ENCODE data around the gene SCNN1A. TPM values are rescaled to one million over a fixed set of nuclear protein-coding genes. Genes with fewer than 3 reads are reported as not detected.

The SCNN1A gene
- total RNA-seq, 1 experiment from 2014 or later = 17.1 TPM

DNA sequence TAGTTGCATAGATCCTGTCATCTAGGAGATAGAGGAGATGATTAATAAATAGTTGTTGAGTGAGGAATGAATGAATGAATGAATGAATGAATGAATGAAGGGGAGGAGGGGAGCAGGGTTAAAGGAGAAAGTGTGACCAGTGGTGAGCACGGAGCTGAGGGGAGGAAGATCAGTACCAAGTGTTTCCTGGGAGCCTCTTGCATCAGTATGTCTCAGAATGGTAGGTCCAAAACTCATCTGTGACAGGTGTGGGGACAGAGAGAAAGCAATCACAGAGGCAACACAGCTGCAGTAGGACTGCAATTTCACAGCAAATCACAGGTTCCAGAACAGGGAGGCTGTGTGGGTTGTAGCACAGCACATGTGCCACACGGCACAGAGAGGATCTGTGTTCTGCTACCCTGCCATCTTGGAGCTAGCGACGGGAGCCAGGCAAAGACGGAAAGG lies 19.0 kb downstream of the SCNN1A start:
- Histone ChIP-seq H3K9me3 (ENCODE audit: control insufficient read depth, insufficient read depth, low read depth, low read length) (no peaks in the 10 kb centered on the region), H3K27me3 (ENCODE audit: control insufficient read depth, insufficient read depth, low read length) (no peaks in the 10 kb centered on the region), H3K4me3 (ENCODE audit: low read depth in 2 of 2, low read length in 2 of 2) (no peak overlapping the region), H3K4me1 (ENCODE audit: control insufficient read depth, insufficient read depth, low read length) (no peaks in the 10 kb centered on the region), H3K36me3 (ENCODE audit: control insufficient read depth, insufficient read depth, low read length) (no peaks in the 10 kb centered on the region), H3K27ac (ENCODE audit: low read length) (no peak overlapping the region)
- ChIA-PET CTCF (interaction anchor here (0.7 kb wide), 1 partner anchor 13 kb away, joined by 3 read pairs; no protein-coding TSS in a partner anchor), POLR2A (no interaction called here)
- intact Hi-C loops (cut with micrococcal nuclease; ENCODE audit: unreplicated experiment) = no loop called here
- in situ Hi-C loops (cut with HindIII; ENCODE audit: low pct_unique_long_range_greater_than_20kb, low sequenced_read_pairs) = no loop called here
- DNase-seq (ENCODE audit: low read depth, low spot score) = no peak
- TF ChIP-seq POLR2AphosphoS5 (IDR thresholded peaks at IDR 0.05; ENCODE audit: low read depth, low read length) (no peak), SIN3A (IDR thresholded peaks at IDR 0.05; ENCODE audit: borderline replicate concordance, insufficient read depth, low read depth, low read length) (no peak), TCF7L2 (IDR thresholded peaks at IDR 0.05; ENCODE audit: low read depth, low read length) (no peak)
- TF ChIP-seq, protein P1, sequence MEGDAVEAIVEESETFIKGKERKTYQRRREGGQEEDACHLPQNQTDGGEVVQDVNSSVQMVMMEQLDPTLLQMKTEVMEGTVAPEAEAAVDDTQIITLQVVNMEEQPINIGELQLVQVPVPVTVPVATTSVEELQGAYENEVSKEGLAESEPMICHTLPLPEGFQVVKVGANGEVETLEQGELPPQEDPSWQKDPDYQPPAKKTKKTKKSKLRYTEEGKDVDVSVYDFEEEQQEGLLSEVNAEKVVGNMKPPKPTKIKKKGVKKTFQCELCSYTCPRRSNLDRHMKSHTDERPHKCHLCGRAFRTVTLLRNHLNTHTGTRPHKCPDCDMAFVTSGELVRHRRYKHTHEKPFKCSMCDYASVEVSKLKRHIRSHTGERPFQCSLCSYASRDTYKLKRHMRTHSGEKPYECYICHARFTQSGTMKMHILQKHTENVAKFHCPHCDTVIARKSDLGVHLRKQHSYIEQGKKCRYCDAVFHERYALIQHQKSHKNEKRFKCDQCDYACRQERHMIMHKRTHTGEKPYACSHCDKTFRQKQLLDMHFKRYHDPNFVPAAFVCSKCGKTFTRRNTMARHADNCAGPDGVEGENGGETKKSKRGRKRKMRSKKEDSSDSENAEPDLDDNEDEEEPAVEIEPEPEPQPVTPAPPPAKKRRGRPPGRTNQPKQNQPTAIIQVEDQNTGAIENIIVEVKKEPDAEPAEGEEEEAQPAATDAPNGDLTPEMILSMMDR (IDR thresholded peaks at IDR 0.05) = no peak
- TF ChIP-seq, protein P2, sequence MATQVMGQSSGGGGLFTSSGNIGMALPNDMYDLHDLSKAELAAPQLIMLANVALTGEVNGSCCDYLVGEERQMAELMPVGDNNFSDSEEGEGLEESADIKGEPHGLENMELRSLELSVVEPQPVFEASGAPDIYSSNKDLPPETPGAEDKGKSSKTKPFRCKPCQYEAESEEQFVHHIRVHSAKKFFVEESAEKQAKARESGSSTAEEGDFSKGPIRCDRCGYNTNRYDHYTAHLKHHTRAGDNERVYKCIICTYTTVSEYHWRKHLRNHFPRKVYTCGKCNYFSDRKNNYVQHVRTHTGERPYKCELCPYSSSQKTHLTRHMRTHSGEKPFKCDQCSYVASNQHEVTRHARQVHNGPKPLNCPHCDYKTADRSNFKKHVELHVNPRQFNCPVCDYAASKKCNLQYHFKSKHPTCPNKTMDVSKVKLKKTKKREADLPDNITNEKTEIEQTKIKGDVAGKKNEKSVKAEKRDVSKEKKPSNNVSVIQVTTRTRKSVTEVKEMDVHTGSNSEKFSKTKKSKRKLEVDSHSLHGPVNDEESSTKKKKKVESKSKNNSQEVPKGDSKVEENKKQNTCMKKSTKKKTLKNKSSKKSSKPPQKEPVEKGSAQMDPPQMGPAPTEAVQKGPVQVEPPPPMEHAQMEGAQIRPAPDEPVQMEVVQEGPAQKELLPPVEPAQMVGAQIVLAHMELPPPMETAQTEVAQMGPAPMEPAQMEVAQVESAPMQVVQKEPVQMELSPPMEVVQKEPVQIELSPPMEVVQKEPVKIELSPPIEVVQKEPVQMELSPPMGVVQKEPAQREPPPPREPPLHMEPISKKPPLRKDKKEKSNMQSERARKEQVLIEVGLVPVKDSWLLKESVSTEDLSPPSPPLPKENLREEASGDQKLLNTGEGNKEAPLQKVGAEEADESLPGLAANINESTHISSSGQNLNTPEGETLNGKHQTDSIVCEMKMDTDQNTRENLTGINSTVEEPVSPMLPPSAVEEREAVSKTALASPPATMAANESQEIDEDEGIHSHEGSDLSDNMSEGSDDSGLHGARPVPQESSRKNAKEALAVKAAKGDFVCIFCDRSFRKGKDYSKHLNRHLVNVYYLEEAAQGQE (IDR thresholded peaks at IDR 0.05; ENCODE audit: insufficient read depth in 1 of 2, low read depth in 2 of 2, low read length in 1 of 2) = no peak
- no peak for ATAC-seq
- no TSS peak for BruUV-seq (replicated peaks)

DNA sequence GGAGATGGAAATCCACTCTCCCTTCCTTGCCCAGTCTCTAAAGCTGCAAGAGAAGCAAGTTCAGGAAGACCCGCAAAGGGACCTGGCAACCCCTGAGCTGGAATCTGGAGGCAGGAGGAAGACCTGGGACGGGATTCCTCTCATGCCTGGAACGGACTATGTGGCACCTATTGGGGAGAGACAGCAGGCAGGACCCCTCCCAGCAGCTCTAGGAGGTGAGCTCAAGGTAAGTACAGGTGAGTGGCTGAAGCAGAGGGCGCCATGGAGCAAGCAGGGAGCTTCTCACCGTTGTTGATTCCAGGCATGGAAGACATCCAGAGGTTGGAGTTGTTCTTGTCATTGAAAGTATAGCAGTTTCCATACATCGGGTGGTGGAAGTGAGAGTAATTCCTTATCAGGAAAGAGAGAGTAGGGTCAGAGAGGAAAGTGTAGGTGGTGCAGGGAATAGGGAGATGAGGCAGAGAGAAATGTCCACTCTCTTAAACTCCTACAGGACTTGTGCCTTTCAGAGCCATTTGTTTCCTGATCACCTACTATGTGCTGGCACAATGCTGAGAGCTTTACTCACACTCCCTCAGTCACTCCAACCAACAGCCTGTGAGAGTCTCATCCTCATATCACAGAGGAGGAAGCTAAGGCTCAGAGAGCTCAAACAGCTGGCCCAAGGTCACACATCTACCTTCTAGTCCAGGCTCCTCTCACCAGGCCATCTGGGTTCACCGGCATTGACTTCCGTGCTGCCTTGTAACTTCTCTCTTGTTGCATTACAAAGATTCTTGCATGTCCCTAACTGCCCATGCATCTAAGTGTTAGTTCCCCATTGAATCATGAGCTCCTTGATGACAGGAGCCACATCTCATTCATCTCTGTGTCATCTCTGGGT lies 19.6 kb downstream of the SCNN1A start:
- TF ChIP-seq, protein P1 (IDR thresholded peaks at IDR 0.05) = no peak
- TF ChIP-seq, protein P2 (IDR thresholded peaks at IDR 0.05; ENCODE audit: insufficient read depth in 1 of 2, low read depth in 2 of 2, low read length in 1 of 2) = no peak
- TF ChIP-seq SIN3A (IDR thresholded peaks at IDR 0.05; ENCODE audit: borderline replicate concordance, insufficient read depth, low read depth, low read length) (no peak), TCF7L2 (IDR thresholded peaks at IDR 0.05; ENCODE audit: low read depth, low read length) (no peak), POLR2AphosphoS5 (IDR thresholded peaks at IDR 0.05; ENCODE audit: low read depth, low read length) (no peak)
- BruUV-seq (replicated peaks) = no TSS peak
- no peak for ATAC-seq
- Histone ChIP-seq H3K4me3 (ENCODE audit: low read depth in 2 of 2, low read length in 2 of 2) (no peak overlapping the region), H3K36me3 (ENCODE audit: control insufficient read depth, insufficient read depth, low read length) (no peaks in the 10 kb centered on the region), H3K9me3 (ENCODE audit: control insufficient read depth, insufficient read depth, low read depth, low read length) (no peaks in the 10 kb centered on the region), H3K27ac (ENCODE audit: low read length) (no peak overlapping the region), H3K4me1 (ENCODE audit: control insufficient read depth, insufficient read depth, low read length) (no peaks in the 10 kb centered on the region), H3K27me3 (ENCODE audit: control insufficient read depth, insufficient read depth, low read length) (no peaks in the 10 kb centered on the region)
- in situ Hi-C loops (cut with HindIII; ENCODE audit: low pct_unique_long_range_greater_than_20kb, low sequenced_read_pairs) = no loop called here
- DNase-seq (ENCODE audit: low read depth, low spot score) = no peak
- ChIA-PET CTCF (interaction anchor here (0.7 kb wide), 1 partner anchor 12 kb away, joined by 3 read pairs; no protein-coding TSS in a partner anchor), POLR2A (no interaction called here)
- intact Hi-C loops (cut with micrococcal nuclease; ENCODE audit: unreplicated experiment) = no loop called here
